SK-N-SH (cell line): ENCODE measurements around the gene MYO7A. TPM values are rescaled to one million over a fixed set of nuclear protein-coding genes. Genes with fewer than 3 reads are reported as not detected.

Source experiments
- CTCF ChIA-PET: fragments of 300-600, 350-600 bp; formaldehyde crosslinking; extraction: SDS; loops from one replicate; lab custom pipeline; 2021; lab: Yijun Ruan, JAX
- POLR2A ChIA-PET: fragments of 350-600 bp; sonication (Branson Sonifier 250); formaldehyde crosslinking; extraction: SDS; loops from one replicate; lab custom pipeline; 2020; ENCODE audit warnings: antibody characterized with exemption, inconsistent platforms; lab: Yijun Ruan, JAX
- DNase-seq: peaks from one replicate; pipeline ENCODE4 v3.0.0; 2012
- H2AFZ ChIP-seq: fragments of 200-600 bp; sonication (generic); 2 replicates; pipeline ENCODE4 v1.8.1; 2016; ENCODE audit warnings: antibody characterized with exemption, mild to moderate bottlenecking, low read depth
- H3F3A ChIP-seq: fragments of 200-600 bp; sonication (generic); replicated peaks from 2 replicates; pipeline ENCODE3; 2016; ENCODE audit warnings: antibody characterized with exemption, mild to moderate bottlenecking; ENCODE audit not compliant: insufficient read depth
- H3K27ac ChIP-seq, 2 experiments: fragments of 200-500 bp in 1 of 2; fragments of 200-600 bp in 1 of 2; sonication (Bioruptor generic) in 1 of 2; sonication (generic), shearing (Covaris generic) in 1 of 2; 2 replicates each; pipeline versions ENCODE4 v1.5.1 to v1.6.1; 2014 to 2016; ENCODE audit warnings: low read depth in 2 of 2, inconsistent platforms in 1 of 2, low read length in 1 of 2, mild to moderate bottlenecking in 1 of 2, mixed read lengths in 1 of 2
- H3K27me3 ChIP-seq: fragments of 200-600 bp; sonication (generic), shearing (Covaris generic); 2 replicates; pipeline ENCODE4 v1.6.1; 2016; ENCODE audit warnings: mixed run types; ENCODE audit not compliant: insufficient read depth
- H3K36me3 ChIP-seq, 2 experiments: fragments of 200-500 bp in 1 of 2; fragments of 200-600 bp in 1 of 2; sonication (Bioruptor generic) in 1 of 2; sonication (generic) in 1 of 2; replicated peaks in 1 of 2; 2 replicates each; pipeline versions ENCODE3 to v1.5.1; 2014 to 2016; ENCODE audit warnings: low read length in 1 of 2, mild to moderate bottlenecking in 1 of 2; ENCODE audit not compliant: insufficient read depth in 2 of 2, control insufficient read depth in 1 of 2
- H3K4me1 ChIP-seq, 2 experiments: fragments of 200-500 bp in 1 of 2; fragments of 200-600 bp in 1 of 2; sonication (Bioruptor generic) in 1 of 2; sonication (generic), shearing (Covaris generic) in 1 of 2; 2 replicates each; pipeline versions ENCODE4 v1.5.1 to v1.6.1; 2014 to 2016; ENCODE audit warnings: low read depth in 1 of 2, low read length in 1 of 2, mixed run types in 1 of 2; ENCODE audit not compliant: insufficient read depth in 2 of 2, control insufficient read depth in 1 of 2
- H3K4me2 ChIP-seq: fragments of 200-600 bp; sonication (generic), shearing (Covaris generic); 2 replicates; pipeline ENCODE4 v1.6.1; 2017; ENCODE audit warnings: mixed run types
- H3K4me3 ChIP-seq, 2 experiments: fragments of 200-500 bp in 1 of 2; fragments of 200-600 bp in 1 of 2; sonication (Bioruptor generic) in 1 of 2; sonication (generic), shearing (Covaris generic) in 1 of 2; 2 replicates each; pipeline versions ENCODE4 v1.5.1 to v1.8.1; 2014 to 2016; ENCODE audit warnings: low read depth in 2 of 2, inconsistent platforms in 1 of 2, low read length in 1 of 2, mild to moderate bottlenecking in 1 of 2, mixed read lengths in 1 of 2, moderate library complexity in 1 of 2
- H3K79me2 ChIP-seq: fragments of 200-600 bp; sonication (generic); 2 replicates; pipeline ENCODE4 v1.8.1; 2017; ENCODE audit warnings: mild to moderate bottlenecking; ENCODE audit not compliant: insufficient read depth
- H3K9ac ChIP-seq: fragments of 200-600 bp; sonication (generic); 2 replicates; pipeline ENCODE4 v1.6.1; 2017; ENCODE audit warnings: mixed run types
- H3K9me2 ChIP-seq: fragments of 200-600 bp; sonication (generic); 2 replicates; pipeline ENCODE4 v1.6.1; 2017; ENCODE audit warnings: mixed run types
- H3K9me3 ChIP-seq: fragments of 200-600 bp; sonication (generic); 2 replicates; pipeline ENCODE4 v1.6.1; 2017; ENCODE audit warnings: mixed run types, mild to moderate bottlenecking, moderate library complexity
- H4K20me1 ChIP-seq: fragments of 200-600 bp; sonication (generic); 2 replicates; pipeline ENCODE4 v1.6.1; 2017; ENCODE audit warnings: mild to moderate bottlenecking, mixed run types; ENCODE audit not compliant: insufficient read depth
- EZH2phosphoT487 ChIP-seq: fragments of 200-600 bp; sonication (generic); IDR thresholded peaks from 2 replicates; pipeline ENCODE4 v1.6.1; 2017; ENCODE audit warnings: low read depth, mixed run types, mild to moderate bottlenecking, antibody characterized with exemption, moderate library complexity, borderline replicate concordance
- FOXM1 ChIP-seq: IDR thresholded peaks from 2 replicates; pipeline ENCODE4 v1.4.0; 2012; ENCODE audit warnings: low read depth, mild to moderate bottlenecking
- POLR2AphosphoS5 ChIP-seq: IDR thresholded peaks from 2 replicates; pipeline ENCODE4 v1.6.1; 2012; ENCODE audit warnings: low read depth, low read length
- RCOR1 ChIP-seq: fragments of 150-350 bp; IDR thresholded peaks from 2 replicates; pipeline ENCODE4 v1.6.1; 2017; ENCODE audit warnings: antibody characterized with exemption, low read length
- RFX5 ChIP-seq: IDR thresholded peaks from 2 replicates; pipeline ENCODE4 v1.6.1; 2012; ENCODE audit warnings: mild to moderate bottlenecking, improper control_type of control experiment, low read length
- RXRA ChIP-seq: IDR thresholded peaks from 2 replicates; pipeline ENCODE4 v1.4.0; 2012; ENCODE audit warnings: low read depth, mild to moderate bottlenecking, borderline replicate concordance
- SMC3 ChIP-seq: IDR thresholded peaks from 2 replicates; pipeline ENCODE4 v1.6.1; 2012; ENCODE audit warnings: low read depth, low read length, improper control_type of control experiment
- YY1 ChIP-seq: IDR thresholded peaks from 2 replicates; pipeline ENCODE4 v1.4.0; 2012; ENCODE audit warnings: low read depth, mild to moderate bottlenecking
- WGBS: methylation state at CpG from one replicate; pipeline ENCODE4 v1.1.6; 2017; ENCODE audit warnings: low lambda C conversion rate; 5-methylcytosine and 5-hydroxymethylcytosine counted together
- polyA plus RNA-seq, 3 experiments: library from polyadenylated mRNA; depleted of rRNA; stranded (reverse); fragments of >200 nt; gene quantifications; 2 replicates each; pipeline ENCODE4 v1.2.3, GENCODE V29; 2012
- TF ChIP-seq, protein P1 (sequence below): IDR thresholded peaks from 2 replicates; pipeline ENCODE4 v1.6.1; 2012; ENCODE audit warnings: mild to moderate bottlenecking, low read depth, low read length, moderate library complexity
- TF ChIP-seq, protein P2 (sequence below): fragments of 200-600 bp; sonication (generic); IDR thresholded peaks from 2 replicates; pipeline ENCODE4 v1.6.1; 2017; ENCODE audit warnings: antibody characterized with exemption, mild to moderate bottlenecking, moderate library complexity
- TF ChIP-seq, protein P3 (sequence below): fragments of 150-350 bp; IDR thresholded peaks from 2 replicates; pipeline ENCODE4 v1.6.1; 2016; ENCODE audit warnings: mild to moderate bottlenecking, low read depth, low read length
- TF ChIP-seq, protein P4 (sequence below): IDR thresholded peaks from 2 replicates; pipeline ENCODE4 v1.4.0; 2012; ENCODE audit warnings: low read depth, borderline replicate concordance

The MYO7A gene
- polyA plus RNA-seq, 1 of the 3 experiments (the other 2 are of a cell fraction): 0.08 TPM

DNA sequence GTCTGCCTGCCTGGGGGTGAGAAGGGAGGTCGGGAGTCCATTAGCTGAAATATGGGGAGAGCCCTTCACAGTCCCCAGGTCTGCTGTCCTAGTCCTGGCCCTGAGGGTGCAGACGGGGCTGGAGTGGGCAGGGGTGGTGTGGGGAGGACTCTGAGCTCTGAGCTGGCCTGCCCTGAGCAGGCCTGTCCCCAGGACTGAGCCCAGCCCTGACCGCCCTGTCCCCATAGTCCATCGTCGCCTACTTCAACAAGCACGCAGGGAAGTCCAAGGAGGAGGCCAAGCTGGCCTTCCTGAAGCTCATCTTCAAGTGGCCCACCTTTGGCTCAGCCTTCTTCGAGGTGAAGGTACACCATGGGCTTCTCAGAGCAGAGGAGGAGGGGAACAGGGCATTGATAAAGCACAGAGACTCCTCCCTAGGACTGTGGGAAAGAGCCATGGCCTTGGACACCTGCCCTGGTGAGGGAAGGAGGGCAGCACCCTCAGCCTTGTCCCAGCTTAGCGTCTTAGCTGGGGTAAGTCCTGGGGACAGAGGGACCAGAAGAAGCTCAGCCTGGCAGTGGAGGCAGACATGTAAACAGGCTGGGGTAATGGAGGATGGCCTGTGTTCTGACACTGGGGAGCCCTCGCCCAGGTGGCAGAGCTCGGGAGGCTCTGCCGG lies 83.7 kb downstream of the MYO7A start:
- H3K36me3 ChIP-seq: no peaks in the 10 kb centered on the region
- H3K79me2 ChIP-seq: no peaks in the 10 kb centered on the region
- H3K4me2 ChIP-seq: no peak overlapping the region
- H3K4me3 ChIP-seq: no peak overlapping the region
- no peak overlapping the region for H3K9ac ChIP-seq
- DNase-seq: no peak
- H3K9me3 ChIP-seq: no peaks in the 10 kb centered on the region
- TF ChIP-seq POLR2AphosphoS5: no peak
- no peak for TF ChIP-seq FOXM1
- TF ChIP-seq RFX5: no peak
- TF ChIP-seq, protein P1, sequence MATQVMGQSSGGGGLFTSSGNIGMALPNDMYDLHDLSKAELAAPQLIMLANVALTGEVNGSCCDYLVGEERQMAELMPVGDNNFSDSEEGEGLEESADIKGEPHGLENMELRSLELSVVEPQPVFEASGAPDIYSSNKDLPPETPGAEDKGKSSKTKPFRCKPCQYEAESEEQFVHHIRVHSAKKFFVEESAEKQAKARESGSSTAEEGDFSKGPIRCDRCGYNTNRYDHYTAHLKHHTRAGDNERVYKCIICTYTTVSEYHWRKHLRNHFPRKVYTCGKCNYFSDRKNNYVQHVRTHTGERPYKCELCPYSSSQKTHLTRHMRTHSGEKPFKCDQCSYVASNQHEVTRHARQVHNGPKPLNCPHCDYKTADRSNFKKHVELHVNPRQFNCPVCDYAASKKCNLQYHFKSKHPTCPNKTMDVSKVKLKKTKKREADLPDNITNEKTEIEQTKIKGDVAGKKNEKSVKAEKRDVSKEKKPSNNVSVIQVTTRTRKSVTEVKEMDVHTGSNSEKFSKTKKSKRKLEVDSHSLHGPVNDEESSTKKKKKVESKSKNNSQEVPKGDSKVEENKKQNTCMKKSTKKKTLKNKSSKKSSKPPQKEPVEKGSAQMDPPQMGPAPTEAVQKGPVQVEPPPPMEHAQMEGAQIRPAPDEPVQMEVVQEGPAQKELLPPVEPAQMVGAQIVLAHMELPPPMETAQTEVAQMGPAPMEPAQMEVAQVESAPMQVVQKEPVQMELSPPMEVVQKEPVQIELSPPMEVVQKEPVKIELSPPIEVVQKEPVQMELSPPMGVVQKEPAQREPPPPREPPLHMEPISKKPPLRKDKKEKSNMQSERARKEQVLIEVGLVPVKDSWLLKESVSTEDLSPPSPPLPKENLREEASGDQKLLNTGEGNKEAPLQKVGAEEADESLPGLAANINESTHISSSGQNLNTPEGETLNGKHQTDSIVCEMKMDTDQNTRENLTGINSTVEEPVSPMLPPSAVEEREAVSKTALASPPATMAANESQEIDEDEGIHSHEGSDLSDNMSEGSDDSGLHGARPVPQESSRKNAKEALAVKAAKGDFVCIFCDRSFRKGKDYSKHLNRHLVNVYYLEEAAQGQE: no peak
- no peak for TF ChIP-seq SMC3
- TF ChIP-seq, protein P2, sequence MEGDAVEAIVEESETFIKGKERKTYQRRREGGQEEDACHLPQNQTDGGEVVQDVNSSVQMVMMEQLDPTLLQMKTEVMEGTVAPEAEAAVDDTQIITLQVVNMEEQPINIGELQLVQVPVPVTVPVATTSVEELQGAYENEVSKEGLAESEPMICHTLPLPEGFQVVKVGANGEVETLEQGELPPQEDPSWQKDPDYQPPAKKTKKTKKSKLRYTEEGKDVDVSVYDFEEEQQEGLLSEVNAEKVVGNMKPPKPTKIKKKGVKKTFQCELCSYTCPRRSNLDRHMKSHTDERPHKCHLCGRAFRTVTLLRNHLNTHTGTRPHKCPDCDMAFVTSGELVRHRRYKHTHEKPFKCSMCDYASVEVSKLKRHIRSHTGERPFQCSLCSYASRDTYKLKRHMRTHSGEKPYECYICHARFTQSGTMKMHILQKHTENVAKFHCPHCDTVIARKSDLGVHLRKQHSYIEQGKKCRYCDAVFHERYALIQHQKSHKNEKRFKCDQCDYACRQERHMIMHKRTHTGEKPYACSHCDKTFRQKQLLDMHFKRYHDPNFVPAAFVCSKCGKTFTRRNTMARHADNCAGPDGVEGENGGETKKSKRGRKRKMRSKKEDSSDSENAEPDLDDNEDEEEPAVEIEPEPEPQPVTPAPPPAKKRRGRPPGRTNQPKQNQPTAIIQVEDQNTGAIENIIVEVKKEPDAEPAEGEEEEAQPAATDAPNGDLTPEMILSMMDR: no peak
- TF ChIP-seq, protein P3, sequence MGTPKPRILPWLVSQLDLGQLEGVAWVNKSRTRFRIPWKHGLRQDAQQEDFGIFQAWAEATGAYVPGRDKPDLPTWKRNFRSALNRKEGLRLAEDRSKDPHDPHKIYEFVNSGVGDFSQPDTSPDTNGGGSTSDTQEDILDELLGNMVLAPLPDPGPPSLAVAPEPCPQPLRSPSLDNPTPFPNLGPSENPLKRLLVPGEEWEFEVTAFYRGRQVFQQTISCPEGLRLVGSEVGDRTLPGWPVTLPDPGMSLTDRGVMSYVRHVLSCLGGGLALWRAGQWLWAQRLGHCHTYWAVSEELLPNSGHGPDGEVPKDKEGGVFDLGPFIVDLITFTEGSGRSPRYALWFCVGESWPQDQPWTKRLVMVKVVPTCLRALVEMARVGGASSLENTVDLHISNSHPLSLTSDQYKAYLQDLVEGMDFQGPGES: no peak
- TF ChIP-seq RXRA: no peak
- no peak for TF ChIP-seq RCOR1
- TF ChIP-seq EZH2phosphoT487: no peak
- TF ChIP-seq, protein P4, sequence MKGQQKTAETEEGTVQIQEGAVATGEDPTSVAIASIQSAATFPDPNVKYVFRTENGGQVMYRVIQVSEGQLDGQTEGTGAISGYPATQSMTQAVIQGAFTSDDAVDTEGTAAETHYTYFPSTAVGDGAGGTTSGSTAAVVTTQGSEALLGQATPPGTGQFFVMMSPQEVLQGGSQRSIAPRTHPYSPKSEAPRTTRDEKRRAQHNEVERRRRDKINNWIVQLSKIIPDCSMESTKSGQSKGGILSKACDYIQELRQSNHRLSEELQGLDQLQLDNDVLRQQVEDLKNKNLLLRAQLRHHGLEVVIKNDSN: no peak
- TF ChIP-seq YY1: no peak
- TF ChIP-seq, all 33 proteins: peak for 0
- Histone ChIP-seq H3K9me2 (no peaks in the 10 kb centered on the region), H3K27me3 (no peaks in the 10 kb centered on the region), H3K4me1 (no peaks in the 10 kb centered on the region), H3K27ac (no peak overlapping the region), H2AFZ (no peak overlapping the region), H4K20me1 (no peaks in the 10 kb centered on the region), H3F3A (no peaks in the 10 kb centered on the region)
- ChIA-PET POLR2A (no interaction called here), CTCF (interaction anchor here (1.0 to 1.3 kb wide), 3 partner anchors 9 to 99 kb away, joined by 3 to 5 read pairs (median 3); no protein-coding TSS in a partner anchor)
- WGBS: 67% methylated on average over 7 of the region's 11 CpGs
